Muscle of arm (tissue), 12 donors: Measurements from ENCODE around the gene ZFYVE28. TPM values are rescaled to one million over a fixed set of nuclear protein-coding genes. Genes with fewer than 3 reads are reported as not detected.

ENCODE experiments used
- DNase-seq: peaks from one replicate; pipeline ENCODE4 v3.0.0-alpha.2; 2013
- polyA plus RNA-seq, 12 donors: library from polyadenylated mRNA; unstranded; fragments of 120-200 nt; gene quantifications; one replicate each; pipeline ENCODE4 v1.2.1, GENCODE V29; 2013; ENCODE audit not compliant: insufficient read length in 12 of 12

Gene ZFYVE28
- polyA plus RNA-seq, 12 donors: 0.89 to 5.0 (median 2.1) TPM; not detected in 2

DNA sequence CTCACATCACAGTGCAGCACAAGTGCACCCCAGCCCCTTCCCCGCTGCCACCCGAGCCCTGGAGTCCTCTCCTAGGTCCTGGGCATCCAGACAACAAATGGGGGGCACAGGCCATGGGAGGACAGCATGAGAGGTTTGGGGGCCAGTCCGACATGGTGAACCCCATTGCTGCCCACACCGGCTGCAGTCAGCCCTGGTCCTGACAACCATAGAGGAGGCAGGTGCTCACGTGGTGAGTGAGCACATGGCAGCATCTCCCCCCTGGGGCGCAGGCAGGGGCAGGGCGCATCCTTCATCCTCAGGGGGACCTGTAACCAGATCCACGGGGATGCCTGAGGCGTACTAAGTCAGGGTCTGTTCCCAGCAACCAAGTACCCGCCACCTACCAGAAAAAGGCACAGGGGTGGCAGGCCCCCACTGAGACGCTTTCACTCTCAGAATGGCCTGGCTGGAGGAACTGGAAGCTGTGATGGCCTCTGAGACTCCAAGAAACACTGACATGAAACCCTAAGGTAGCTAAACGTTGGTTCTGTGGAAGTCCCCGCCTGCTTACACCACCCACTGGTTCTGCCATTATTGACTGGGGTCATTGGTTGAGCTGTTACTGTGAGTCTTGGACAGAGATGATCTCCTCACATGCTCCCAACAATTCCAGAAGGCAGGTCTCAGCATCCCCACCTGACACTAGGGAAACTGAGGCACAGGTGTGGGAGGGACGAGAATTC lies 6.5 kb downstream of the ZFYVE28 start:
- no peak for DNase-seq

DNA sequence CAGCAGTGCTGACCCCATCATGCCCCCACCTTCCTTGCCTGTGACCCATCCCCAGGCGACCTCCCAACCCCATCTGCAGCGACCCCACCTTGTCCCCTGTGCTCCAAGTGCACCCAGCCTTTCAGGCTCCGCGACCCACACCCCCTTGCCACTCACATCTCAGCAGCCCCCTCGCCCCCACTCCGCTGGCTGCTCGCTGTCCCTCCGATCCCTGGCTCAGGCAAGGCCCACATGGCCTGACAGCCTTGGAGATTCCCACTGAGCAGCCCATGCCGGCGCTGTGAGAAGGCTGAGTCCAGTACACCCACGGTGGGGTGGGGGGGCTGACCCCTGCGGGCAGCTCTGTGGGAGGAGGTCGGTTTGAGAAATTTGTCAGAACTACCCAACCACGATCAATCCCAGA lies 9.1 kb downstream of the ZFYVE28 start:
- DNase-seq: no peak

DNA sequence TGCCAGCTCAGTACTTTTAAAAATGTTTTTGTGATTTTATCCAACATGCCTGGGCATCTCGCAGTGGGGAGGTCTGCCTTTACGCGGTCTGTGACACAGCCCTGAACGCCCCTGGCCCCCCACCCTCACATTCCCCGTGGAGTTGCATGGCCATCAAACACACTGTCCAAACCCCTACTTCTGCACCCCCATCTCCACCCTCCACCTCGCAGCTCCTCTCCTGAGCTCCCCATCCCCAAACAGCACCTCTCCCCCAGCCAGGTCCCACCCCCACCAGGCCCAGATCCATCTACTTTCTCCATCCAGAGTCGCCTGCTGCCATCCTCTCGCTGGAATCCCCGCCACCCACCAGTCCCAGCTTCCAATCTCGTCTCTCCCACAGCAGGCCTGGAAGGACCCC lies 9.5 kb downstream of the ZFYVE28 start:
- DNase-seq: no peak

DNA sequence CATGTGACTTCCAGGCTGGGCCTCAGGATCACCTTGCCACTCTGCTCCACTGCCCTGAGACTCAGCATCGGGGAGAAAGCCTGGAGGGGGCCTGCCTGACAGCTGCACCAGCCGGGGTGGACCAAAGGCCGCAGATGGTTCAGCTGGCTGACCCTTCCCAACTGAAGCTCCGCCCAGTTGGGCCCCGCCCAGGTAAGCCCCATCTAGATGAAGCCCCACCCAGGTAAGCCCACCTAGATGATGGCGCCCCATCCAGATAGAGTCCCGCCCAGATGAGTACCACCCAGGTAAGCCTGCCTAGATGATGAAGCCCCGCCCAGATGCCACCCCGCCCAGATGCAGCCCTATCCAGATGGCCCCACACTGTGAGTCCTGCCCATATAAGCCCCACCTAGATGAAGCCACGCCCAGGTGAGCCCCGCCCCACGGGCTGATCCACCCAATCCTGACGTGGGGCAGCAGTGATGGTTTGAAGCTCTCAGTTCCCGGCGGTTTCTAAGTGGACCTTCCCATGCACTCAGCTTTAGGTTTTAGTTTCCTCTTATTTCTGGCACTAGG lies 10.0 kb downstream of the ZFYVE28 start:
- no peak for DNase-seq

DNA sequence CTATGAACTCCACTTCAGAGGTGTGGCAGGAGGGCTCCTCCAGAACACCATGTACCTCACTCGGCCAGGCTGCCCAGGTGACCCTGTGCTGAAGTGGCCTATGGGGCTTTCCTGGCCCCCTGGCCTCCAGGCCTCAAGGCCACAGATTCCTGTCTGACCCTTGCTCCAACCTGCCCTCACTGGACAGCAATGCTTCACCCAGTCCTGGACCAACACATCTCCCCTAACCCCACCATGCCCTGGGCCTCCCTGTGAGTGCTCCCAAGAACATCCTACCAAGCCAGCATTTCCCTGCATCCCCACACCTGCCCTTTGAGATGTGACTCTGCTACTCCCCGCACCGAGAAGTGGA lies 10.5 kb downstream of the ZFYVE28 start:
- DNase-seq: no peak

DNA sequence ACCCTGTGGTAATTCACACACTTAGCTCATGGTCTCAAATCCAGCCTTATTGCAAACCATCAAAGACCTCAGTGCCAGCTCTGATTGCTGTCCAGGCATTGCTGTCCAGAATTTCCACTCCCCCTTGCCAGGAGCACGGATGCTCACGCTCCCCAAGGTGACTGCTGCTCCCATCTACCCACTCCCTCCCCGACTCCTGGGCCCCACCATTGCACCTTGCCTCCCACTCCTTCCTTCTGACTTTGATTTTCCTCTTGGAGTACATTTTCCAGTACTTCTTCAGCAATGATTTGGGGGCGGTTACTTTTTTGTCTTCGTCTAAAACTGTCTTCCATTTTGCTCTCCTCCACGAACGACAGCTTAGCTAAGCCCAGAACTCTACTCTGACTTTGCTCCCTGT lies 11.5 kb downstream of the ZFYVE28 start:
- DNase-seq: no peak

DNA sequence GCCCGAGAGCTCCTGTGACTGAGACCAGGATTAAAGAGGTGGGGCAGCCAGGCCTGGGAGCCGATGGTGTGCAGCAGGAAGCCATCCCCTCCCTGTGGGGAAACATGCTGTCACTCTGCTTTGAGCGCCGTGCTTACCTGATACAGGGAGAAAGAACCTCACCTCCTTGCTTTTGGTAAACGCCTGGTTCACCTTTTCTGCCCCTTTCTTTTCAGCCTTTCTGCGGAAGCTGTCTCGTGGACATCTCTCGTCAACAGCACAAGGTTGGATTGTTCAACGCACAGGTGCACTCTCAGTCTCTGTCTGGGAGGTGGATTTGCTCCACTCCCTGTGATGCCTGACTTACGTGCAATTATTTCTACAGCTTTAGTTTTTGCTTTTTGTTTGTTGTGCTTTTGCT lies 12.0 kb downstream of the ZFYVE28 start:
- DNase-seq: no peak

DNA sequence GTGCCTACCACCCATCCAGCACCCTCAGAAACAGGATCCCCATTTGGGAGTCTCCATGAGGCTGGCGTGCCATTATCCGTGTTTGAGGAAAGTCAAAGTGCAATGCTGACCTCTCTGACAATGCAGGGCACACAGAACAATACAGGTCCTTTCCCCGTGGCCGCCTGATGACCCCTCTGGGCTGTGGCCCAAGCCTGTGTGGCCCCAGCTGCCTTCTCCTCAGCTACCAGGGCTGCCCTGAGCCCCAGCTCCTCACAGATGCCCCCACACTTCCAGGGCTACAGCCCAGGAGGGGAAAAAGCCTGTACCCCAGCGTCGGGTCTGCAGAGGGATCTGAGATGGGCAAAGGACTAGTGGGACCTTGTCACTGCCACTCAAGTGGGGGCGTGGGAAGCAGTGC lies 15.5 kb downstream of the ZFYVE28 start:
- DNase-seq: no peak

DNA sequence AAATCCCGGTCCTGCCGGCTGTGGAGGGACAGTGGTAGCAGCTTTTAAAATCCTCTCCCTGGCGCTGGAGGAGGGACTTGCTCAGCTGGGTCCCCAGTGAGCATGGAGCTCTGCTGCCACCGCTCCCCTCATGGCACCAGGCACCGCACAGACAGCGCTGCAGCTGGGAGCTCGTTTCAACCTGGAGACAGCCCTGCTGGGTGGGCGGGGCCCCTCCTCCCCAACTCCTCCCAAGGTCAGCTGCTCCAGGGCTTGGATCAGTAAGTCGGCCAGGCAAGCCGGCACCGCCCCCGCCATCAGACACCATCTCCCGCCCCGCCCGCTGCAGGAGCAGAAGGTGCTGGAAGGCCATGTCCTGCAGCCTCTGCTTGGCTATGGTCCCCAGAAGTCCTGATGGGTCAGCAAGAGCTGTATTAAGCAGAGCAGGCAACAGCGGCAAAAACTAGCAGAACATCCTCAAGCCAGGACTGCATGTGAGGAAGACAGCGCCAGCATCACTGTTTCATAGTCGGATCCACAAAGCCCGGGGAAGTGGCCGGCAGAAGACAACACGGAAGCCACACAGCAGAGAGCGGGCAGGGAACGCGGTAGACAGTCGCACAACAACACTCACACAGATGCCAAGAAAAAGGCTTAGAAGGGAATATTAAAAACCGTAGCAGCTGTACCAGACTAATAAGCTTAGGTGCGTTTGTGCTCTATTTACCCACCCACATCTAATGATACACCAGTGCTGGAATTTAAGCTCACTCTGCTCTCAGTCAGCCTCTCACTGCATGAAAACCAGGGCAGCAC lies 16.2 kb downstream of the ZFYVE28 start:
- DNase-seq: peak; percentile 53

DNA sequence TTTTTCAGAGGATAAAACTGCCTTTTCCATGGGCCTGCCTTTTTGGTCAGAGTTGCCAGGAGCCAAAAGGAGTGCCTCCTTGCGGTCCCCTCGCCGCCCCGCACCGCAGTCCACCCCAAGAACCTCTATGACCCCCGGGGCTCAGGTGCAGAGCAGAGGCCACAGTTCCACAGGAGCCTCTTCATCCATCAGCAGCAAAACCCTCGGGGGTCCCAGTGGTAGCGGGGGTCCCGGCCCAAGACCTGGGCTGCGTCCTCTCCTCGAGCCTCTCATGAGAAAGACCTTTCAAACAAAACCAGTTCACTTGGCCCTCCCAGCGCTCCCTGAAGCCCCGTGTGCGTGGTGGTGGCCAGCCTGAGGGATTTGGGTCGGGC lies 16.8 kb downstream of the ZFYVE28 start:
- no peak for DNase-seq

DNA sequence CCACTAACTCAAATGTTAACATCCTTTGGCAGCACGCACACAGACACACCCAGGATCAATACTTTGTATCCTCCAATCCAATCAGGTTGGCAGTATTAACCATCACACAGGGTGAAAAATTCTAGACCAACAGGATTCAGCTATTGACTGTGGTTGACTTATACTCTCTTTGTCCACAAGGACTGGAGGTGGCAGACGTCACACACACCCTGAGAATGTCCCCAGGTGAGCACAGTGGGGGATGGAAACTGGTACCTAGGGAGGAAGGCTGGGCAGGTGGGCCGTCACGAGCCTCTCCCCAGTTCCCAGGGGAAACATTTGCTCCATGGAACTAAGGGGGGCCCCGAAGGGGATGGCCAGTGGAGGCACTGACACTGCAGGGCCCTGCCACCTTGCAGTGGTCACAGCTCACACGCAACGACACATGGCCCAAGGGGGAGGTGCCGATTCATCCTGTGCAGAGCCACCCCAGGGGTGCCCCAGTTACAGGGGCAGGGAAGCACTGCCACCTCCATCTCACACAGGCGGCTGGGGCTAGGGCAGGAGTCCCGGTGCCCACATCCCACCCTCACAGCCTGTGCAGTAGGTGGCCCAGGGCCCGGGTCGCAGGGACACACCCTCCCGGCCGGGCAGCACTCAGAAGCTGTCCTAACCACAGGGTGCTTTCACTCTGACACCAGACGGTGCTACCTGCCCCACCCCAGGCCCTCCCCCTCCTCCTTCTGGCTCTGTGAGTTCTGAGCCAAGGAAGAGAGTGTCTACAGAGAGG lies 17.4 kb downstream of the ZFYVE28 start:
- no peak for DNase-seq

DNA sequence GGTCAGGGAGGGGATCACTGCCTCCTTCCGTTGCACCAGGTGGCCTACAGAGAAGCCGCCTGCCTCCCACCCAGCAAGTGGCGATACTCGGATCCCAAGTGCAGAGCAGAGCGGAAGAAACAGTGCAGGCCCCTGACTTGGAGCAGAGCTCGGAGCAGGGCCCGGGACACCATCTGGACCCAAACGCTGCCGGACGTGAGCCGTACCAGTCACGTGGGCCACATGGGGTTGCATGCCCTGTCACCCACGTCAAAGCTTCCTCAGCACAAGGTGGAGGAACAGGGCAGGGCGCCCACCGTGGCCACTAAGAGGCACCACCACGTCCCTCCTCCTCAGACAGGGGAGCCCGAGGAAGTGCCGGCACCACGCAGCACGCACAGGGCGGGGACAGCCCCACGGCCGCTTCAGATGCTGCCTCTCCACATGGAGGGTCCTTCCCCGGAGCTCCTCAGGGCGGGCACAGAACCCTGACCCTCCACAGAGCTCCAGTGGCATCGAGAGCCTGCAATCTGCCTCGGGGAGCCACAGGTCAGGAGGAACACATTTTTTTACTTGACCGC lies 18.7 kb downstream of the ZFYVE28 start:
- no peak for DNase-seq

DNA sequence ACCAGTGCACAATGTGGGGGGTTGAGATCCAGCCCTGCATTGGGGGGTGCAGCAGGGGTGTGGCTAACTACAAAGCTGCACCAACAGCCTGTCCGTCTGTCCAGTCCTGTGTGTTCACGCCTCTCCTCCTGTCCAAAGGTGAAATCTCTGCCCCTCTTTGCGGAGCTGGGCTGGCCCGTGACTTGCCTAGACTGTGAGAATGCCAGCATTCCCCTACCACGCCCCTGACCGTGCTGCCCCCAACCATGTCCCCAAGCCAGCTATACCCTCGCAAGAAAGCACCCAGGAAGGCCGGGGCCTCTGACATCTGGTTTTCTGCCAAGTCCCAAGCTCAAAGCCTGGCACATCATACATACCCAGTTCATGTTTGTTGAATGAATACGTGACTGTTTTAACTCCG lies 19.2 kb downstream of the ZFYVE28 start:
- DNase-seq: no peak

DNA sequence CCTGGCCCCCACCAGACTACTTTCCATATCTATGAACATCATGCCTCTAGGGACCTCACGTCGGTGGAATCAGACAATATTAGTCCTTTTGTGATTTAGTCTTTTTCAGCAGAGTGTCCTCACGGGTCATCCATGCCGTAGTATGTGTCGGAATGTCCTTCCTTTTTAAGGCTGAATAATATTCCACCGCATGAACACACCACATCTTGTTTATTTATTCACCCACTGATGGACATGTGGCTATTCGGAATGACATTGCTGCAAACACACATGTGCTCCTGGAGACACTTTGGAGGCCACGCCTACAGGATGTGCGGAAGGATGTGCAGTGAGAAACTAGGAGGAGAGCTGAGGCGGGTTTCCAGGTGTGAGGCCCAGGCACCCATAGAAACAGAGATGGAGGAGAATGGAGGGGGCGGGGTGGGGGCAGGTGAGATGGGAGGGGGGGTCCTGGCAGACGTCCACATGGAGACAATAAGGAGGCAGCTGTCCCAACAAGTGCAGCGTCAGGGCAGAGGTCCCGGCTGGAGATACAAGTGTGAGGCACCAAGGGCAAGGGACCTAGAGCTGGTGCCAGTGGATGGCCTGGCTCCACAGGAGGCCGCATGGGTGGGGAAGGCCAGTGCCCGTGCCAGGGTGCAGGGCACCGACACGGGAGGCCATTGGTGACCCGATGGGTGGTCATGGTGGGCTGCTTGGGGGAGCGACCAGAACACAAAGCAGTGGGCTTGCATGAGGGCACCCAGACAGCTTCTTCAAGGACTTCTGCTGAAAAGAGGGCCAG lies 20.7 kb downstream of the ZFYVE28 start:
- DNase-seq: no peak

DNA sequence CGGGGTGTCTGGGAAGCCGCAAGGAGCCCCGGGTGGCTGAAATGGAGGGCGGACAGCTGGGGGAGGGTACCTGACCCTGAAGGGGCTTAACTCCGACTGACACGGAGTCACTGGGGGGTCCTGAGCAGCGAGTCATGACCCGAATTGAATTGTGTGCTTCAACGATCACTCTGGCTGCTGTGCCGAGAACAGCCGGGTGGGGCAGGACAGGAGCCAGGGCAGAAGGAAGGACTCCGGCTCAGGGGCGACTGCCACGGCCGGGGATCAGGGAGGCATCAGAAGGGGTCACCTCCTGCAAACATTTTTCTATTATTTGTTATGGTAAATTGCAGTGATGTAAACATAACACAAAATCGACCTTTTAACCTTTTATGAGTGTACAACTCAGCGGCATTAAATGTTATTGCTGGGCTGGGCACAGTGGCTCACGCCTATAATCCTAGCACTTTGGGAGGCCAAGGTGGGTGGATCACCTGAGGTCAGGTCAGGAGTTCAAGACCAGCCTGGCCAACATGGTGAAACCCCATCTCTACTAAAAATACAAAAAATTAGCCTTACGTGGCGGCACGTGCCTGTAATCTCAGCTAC lies 21.6 kb downstream of the ZFYVE28 start:
- DNase-seq: no peak

DNA sequence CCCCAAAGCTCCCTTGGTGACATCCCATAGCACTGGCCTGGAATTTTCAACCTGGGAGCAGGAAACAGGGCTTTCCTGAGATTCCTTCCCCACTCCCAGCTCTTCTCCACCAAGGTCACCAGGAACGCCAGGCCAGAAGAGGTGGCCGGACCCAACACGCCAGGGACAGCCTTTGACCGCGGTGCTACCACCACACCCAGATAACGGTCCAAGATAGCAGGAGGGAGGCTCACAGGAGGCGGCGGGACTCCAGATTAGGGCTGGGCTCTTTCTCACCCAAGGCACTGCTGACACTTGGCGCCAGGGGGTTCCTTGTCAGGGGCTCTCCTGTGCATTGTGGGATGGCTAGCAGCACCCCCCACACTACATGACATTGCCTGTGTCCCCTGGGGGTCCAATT lies 22.9 kb downstream of the ZFYVE28 start:
- DNase-seq: no peak

DNA sequence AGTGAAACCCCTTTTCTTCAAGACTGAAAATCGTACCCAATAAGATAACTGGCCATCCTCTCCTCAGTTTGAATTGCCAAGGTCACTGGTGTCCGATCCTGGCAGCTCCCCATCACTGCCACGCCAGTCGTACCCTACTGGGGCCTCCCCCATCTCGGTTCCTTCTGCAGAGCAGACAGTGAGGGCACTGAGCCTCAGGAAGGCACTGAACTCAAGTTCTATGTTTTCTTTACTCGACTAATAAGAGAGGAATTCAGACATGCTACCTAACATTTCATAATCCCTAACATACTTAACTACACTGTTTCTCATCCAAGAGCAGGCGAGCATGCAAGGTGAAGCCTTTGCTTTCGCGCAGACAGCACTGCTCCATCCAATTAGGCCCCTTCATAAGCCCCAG lies 23.4 kb downstream of the ZFYVE28 start:
- DNase-seq: no peak

DNA sequence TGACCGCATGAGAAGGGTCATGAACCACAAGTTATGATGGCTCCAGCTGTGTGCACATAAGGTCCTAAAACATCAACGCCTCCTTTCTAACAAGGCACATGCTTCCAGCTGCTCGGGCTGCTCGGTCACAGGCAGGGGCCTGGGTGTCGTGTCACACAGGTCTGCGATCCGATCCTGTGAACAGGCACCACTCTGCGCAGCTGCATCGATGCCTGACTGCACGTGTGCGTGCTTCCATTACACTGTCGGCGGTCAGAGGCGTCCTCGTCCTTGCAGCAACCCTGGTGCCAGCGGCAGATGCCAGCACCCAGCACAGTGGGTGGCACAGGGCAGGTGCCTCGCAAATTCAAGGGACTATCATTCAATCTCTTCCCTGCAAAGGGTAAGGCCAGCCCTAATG lies 23.9 kb downstream of the ZFYVE28 start:
- DNase-seq: no peak

DNA sequence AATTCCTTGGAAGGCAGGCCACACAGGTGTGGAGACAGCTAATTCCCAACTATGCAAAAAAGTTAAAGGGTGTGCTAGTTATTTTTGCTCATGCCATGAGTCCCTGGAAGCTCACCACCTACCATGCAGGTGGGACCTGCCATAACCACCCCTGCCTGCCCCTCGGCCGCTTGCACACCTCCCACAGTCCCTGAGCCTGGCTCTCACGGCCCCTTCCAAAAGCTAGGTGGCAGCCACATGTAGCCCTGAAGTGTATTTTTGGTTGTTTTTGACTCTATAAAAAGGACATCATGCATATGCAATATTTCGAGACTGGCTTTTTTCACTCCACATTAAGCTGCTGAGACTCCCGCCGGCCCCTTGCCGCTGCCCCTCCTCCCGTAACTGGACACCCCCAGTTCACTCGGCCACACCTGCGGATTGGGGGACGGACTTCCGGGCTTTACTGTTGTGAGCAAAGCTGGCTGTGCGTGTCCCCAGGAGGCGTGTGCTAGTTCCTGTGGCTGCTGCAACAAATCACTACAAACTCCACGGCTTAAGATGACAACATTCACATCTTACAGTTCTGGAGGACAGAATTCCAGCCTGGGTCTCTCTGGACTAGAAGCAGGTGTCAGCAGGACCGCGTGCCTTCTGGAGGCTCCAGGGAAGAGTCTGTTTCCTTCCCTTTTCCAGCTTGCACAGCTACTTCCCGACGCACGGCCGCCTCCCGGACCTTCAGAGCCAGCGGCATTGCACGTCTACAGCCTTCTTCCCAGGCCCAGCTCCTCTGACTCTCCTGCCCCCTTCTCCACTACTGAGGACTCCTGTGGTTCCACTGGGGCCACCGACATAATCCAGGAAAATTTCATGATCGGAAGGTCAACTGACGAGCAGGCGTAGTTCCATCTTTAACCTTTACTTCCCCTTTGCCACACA lies 24.8 kb downstream of the ZFYVE28 start:
- DNase-seq: peak; percentile 69
